CD4-positive, alpha-beta memory T cell (primary cell): Measurements from ENCODE around the gene RNF115. TPM values are rescaled to one million over a fixed set of nuclear protein-coding genes. Genes with fewer than 3 reads are reported as not detected.
A peak's percentile ranks its signal among the peaks of the same experiment; 100 is the strongest.

Experiments used
- CTCF ChIA-PET: fragments of 350-600 bp; sonication (Branson Sonifier 250); formaldehyde crosslinking; loops from one replicate; lab custom pipeline; 2021; ENCODE audit warnings: inconsistent platforms; ENCODE audit not compliant: partially characterized antibody; lab: Charles Lee
- POLR2A ChIA-PET: fragments of 350-600 bp; sonication (Branson Sonifier 250); formaldehyde crosslinking; loops from one replicate; lab custom pipeline; 2021; ENCODE audit not compliant: partially characterized antibody; lab: Charles Lee
- DNase-seq, 5 donors: peaks; one replicate each; pipeline versions ENCODE4 v3.0.0 to v3.0.0-alpha.2; 2020 to 2022; ENCODE audit warnings: mixed read lengths in 1 of 5
- H3K27ac ChIP-seq: one replicate; pipeline ENCODE4 v1.7.0; 2013; ENCODE audit warnings: low read depth, low read length
- H3K27me3 ChIP-seq: 2 replicates; pipeline ENCODE4 v1.7.0; 2013; ENCODE audit warnings: mild to moderate bottlenecking, low read length, moderate library complexity; ENCODE audit not compliant: insufficient read depth
- H3K36me3 ChIP-seq: 2 replicates; pipeline ENCODE4 v1.7.0; 2013; ENCODE audit warnings: mild to moderate bottlenecking, low read length, moderate library complexity; ENCODE audit not compliant: insufficient read depth
- H3K4me1 ChIP-seq: 2 replicates; pipeline ENCODE4 v1.7.0; 2013; ENCODE audit warnings: mild to moderate bottlenecking, low read length, moderate library complexity; ENCODE audit not compliant: insufficient read depth
- H3K4me3 ChIP-seq, 2 donors: one replicate each; pipeline ENCODE4 v1.7.0; 2013; ENCODE audit warnings: low read length in 2 of 2, mild to moderate bottlenecking in 1 of 2
- H3K9me3 ChIP-seq, 2 donors: one replicate each; pipeline ENCODE4 v1.7.0; 2013; ENCODE audit warnings: low read length in 2 of 2, control low read depth in 1 of 2; ENCODE audit not compliant: control insufficient read depth in 1 of 2
- H3K27ac Mint-ChIP-seq, 7 donors: one replicate each; pipeline ENCODE4 v1.8.0; 2020 to 2021; ENCODE audit warnings: mixed read lengths in 7 of 7, mild to moderate bottlenecking in 6 of 7, inconsistent platforms in 3 of 7, moderate library complexity in 3 of 7
- H3K27me3 Mint-ChIP-seq, 2 donors: one replicate each; pipeline ENCODE4 v1.8.0; 2020 to 2021; ENCODE audit warnings: mixed read lengths in 2 of 2
- H3K36me3 Mint-ChIP-seq, 2 donors: one replicate each; pipeline ENCODE4 v1.8.0; 2020 to 2021; ENCODE audit warnings: mixed read lengths in 2 of 2, inconsistent platforms in 1 of 2, mild to moderate bottlenecking in 1 of 2
- H3K4me1 Mint-ChIP-seq, 4 donors: one replicate each; pipeline ENCODE4 v1.8.0; 2020 to 2021; ENCODE audit warnings: mixed read lengths in 4 of 4, mild to moderate bottlenecking in 1 of 4
- H3K4me3 Mint-ChIP-seq, 8 donors: one replicate each; pipeline ENCODE4 v1.8.0; 2020 to 2021; ENCODE audit warnings: mixed read lengths in 8 of 8, mild to moderate bottlenecking in 7 of 8, moderate library complexity in 6 of 8, inconsistent platforms in 3 of 8
- H3K9me3 Mint-ChIP-seq, 8 donors: one replicate each; pipeline ENCODE4 v1.8.0; 2020 to 2021; ENCODE audit warnings: mixed read lengths in 8 of 8, mild to moderate bottlenecking in 5 of 8, inconsistent platforms in 3 of 8, moderate library complexity in 1 of 8
- intact Hi-C: fragments of 100-400 bp; cut with micrococcal nuclease; formaldehyde crosslinking; loops from one replicate; pipeline ENCODE4 v1.15.1; 2023
- polyA plus RNA-seq, 2 donors: library from polyadenylated mRNA; unstranded; fragments of 300-500 nt; fragmentation: Illumina TruSeq; gene quantifications; one replicate each; pipeline ENCODE4 v1.2.3, GENCODE V29; 2021
- total RNA-seq, 2 experiments: library from RNA; stranded (reverse); gene quantifications; one replicate each; pipeline ENCODE4 v1.2.3, GENCODE V29; 2021

Gene RNF115
- total and polyA plus RNA-seq, 4 experiments from 2014 or later, result 3.3 to 15.3 (median 11.4) TPM

GRCh38 chr1:145858901-145859490 is 35.1 kb upstream of the RNF115 start, which contains the start of gene PIAS3:
TSS of gene PIAS3 (minus strand) at chr1:145859081. CDS start at chr1:145858990, 91 bp downstream.
- Mint-ChIP-seq H3K4me3 (peak within 1 kb of the TSS; percentile 92 to 97 (median 96)), H3K9me3 (no peaks in the 10 kb centered on the region), H3K36me3 (peaks cover 15 to 32% of the 10 kb centered on the region in 2 donors), H3K4me1 (peaks cover 8 to 29% (median 19%) of the 10 kb centered on the region in 4 donors), H3K27ac (peak within 1 kb of the TSS; percentile 89 to 97 (median 90)), H3K27me3 (peaks cover 0 to 2% of the 10 kb centered on the region in 2 donors)
- DNase-seq, result peak; percentile 76 to 84 (median 80)
- no peaks in the 10 kb centered on the region for H3K27me3 ChIP-seq
- peak within 1 kb of the TSS; percentile 90 to 96 for H3K4me3 ChIP-seq
- peaks cover 22% of the 10 kb centered on the region for H3K36me3 ChIP-seq
- no peaks in the 10 kb centered on the region for H3K9me3 ChIP-seq
- peak within 1 kb of the TSS; percentile 74 for H3K27ac ChIP-seq
- intact Hi-C loops, result loop anchor here (1.0 to 2.0 kb wide), 7 partner anchors 14 to 176 kb away; partner anchors contain the start of genes ANKRD34A, ANKRD35, NUDT17 and PEX11B
- peaks cover 17% of the 10 kb centered on the region for H3K4me1 ChIP-seq
- POLR2A ChIA-PET, result interaction anchor here (0.6 to 4.7 kb wide), 35 partner anchors 9 to 193 kb away, joined by 3 to 133 read pairs (median 6); partner anchors contain the start of genes ANKRD34A, ANKRD35, LIX1L and NUDT17
- CTCF ChIA-PET, result interaction anchor here (0.7 to 12.5 kb wide), 22 partner anchors 10 to 179 kb away, joined by 3 to 199 read pairs (median 5); partner anchors contain the start of genes ANKRD34A, ITGA10, LIX1L and NUDT17

GRCh38 chr1:145858238-145858900 is 34.5 kb upstream of the RNF115 start:
- Mint-ChIP-seq H3K27me3 (peaks cover 0 to 2% of the 10 kb centered on the region in 2 donors), H3K4me3 (peak overlapping the region; percentile 92 to 97 (median 96)), H3K27ac (peak overlapping the region; percentile 78 to 97 (median 90)), H3K4me1 (peaks cover 8 to 29% (median 19%) of the 10 kb centered on the region in 4 donors), H3K9me3 (no peaks in the 10 kb centered on the region), H3K36me3 (peaks cover 19 to 38% of the 10 kb centered on the region in 2 donors)
- Histone ChIP-seq H3K9me3 (no peaks in the 10 kb centered on the region), H3K4me3 (peak overlapping the region; percentile 90 to 96), H3K27me3 (no peaks in the 10 kb centered on the region), H3K36me3 (peaks cover 22% of the 10 kb centered on the region), H3K4me1 (peaks cover 17% of the 10 kb centered on the region), H3K27ac (peak overlapping the region; percentile 74)
- ChIA-PET CTCF (interaction anchor here (0.7 to 12.5 kb wide), 23 partner anchors 11 to 179 kb away, joined by 3 to 199 read pairs (median 5); partner anchors contain the start of genes ANKRD34A, ITGA10, LIX1L and NUDT17), POLR2A (interaction anchor here (0.6 to 4.7 kb wide), 31 partner anchors 10 to 180 kb away, joined by 3 to 133 read pairs (median 8); partner anchors contain the start of genes ANKRD34A, ANKRD35, LIX1L and NUDT17)
- peak in 3 of 5 donors; percentile 29 to 78 (median 37) for DNase-seq
- intact Hi-C loops, result loop anchor here (1.0 to 2.0 kb wide), 3 partner anchors 14 to 177 kb away; partner anchors contain the start of gene NUDT17

GRCh38 chr1:145857170-145857569 is 33.3 kb upstream of the RNF115 start:
- DNase-seq, result no peak
- Histone ChIP-seq H3K27me3 (no peaks in the 10 kb centered on the region), H3K36me3 (peaks cover 22% of the 10 kb centered on the region), H3K4me1 (peaks cover 17% of the 10 kb centered on the region), H3K4me3 (no peak overlapping the region), H3K9me3 (no peaks in the 10 kb centered on the region), H3K27ac (no peak overlapping the region)
- intact Hi-C loops, result no loop called here
- ChIA-PET POLR2A (interaction anchor here (0.8 to 4.7 kb wide), 16 partner anchors 10 to 180 kb away, joined by 3 to 133 read pairs (median 18); partner anchors contain the start of genes ANKRD34A, ANKRD35, NUDT17 and PEX11B), CTCF (interaction anchor here (1.2 to 12.5 kb wide), 10 partner anchors 10 to 154 kb away, joined by 3 to 199 read pairs (median 7); partner anchors contain the start of genes ANKRD34A, ITGA10, NUDT17 and POLR3GL)
- peaks cover 10 to 29% (median 19%) of the 10 kb centered on the region in 4 donors for H3K4me1 Mint-ChIP-seq
- no peaks in the 10 kb centered on the region for H3K9me3 Mint-ChIP-seq
- peak overlapping the region in 5 of 8 donors; percentile 10 to 76 (median 63) for H3K4me3 Mint-ChIP-seq
- peak overlapping the region in 1 of 7 donors; percentile 90 for H3K27ac Mint-ChIP-seq
- H3K36me3 Mint-ChIP-seq, result peaks cover 23 to 45% of the 10 kb centered on the region in 2 donors
- no peaks in the 10 kb centered on the region for H3K27me3 Mint-ChIP-seq

- Histone ChIP-seq H3K4me1 (peaks cover 17% of the 10 kb centered on the region), H3K36me3 (peaks cover 28% of the 10 kb centered on the region), H3K4me3 (no peak overlapping the region), H3K27ac (no peak overlapping the region), H3K27me3 (no peaks in the 10 kb centered on the region), H3K9me3 (no peaks in the 10 kb centered on the region)
- H3K4me3 Mint-ChIP-seq, result peak overlapping the region in 4 of 8 donors; percentile 21 to 76 (median 46)
- ChIA-PET POLR2A (interaction anchor here (0.9 to 1.4 kb wide), 3 partner anchors 9 to 137 kb away, joined by 3 to 4 read pairs (median 3); no protein-coding TSS in a partner anchor), CTCF (interaction anchor here (1.0 to 12.5 kb wide), 2 partner anchors 8 to 30 kb away, joined by 3 to 199 read pairs; partner anchors contain the start of genes ANKRD35 and NUDT17)
- intact Hi-C loops, result no loop called here
- no peaks in the 10 kb centered on the region for H3K27me3 Mint-ChIP-seq
- peaks cover 30 to 56% of the 10 kb centered on the region in 2 donors for H3K36me3 Mint-ChIP-seq
- H3K27ac Mint-ChIP-seq, result peak overlapping the region in 1 of 7 donors; percentile 51
- DNase-seq, result no peak
- peaks cover 10 to 29% (median 19%) of the 10 kb centered on the region in 4 donors for H3K4me1 Mint-ChIP-seq
- no peaks in the 10 kb centered on the region for H3K9me3 Mint-ChIP-seq
These were observed 31.6 kb upstream of the RNF115 start for GRCh38 chr1:145855426-145855948.

GRCh38 chr1:145849356-145850160 is 25.7 kb upstream of the RNF115 start:
- Mint-ChIP-seq H3K4me3 (no peak overlapping the region), H3K4me1 (peaks cover 6 to 8% (median 7%) of the 10 kb centered on the region in 4 donors), H3K27me3 (no peaks in the 10 kb centered on the region), H3K27ac (peak overlapping the region in 3 of 7 donors; percentile 42 to 77 (median 77)), H3K9me3 (no peaks in the 10 kb centered on the region), H3K36me3 (peaks cover 27 to 45% of the 10 kb centered on the region in 2 donors)
- DNase-seq, result no peak
- no peaks in the 10 kb centered on the region for H3K27me3 ChIP-seq
- peaks cover 8% of the 10 kb centered on the region for H3K4me1 ChIP-seq
- intact Hi-C loops, result no loop called here
- no peak overlapping the region for H3K27ac ChIP-seq
- peaks cover 11% of the 10 kb centered on the region for H3K36me3 ChIP-seq
- ChIA-PET POLR2A (interaction anchor here (8.8 kb wide), 1 partner anchor 9 kb away, joined by 133 read pairs; the partner anchor contains the start of gene PIAS3), CTCF (interaction anchor here (1.0 to 9.5 kb wide), 9 partner anchors 11 to 182 kb away, joined by 3 to 264 read pairs (median 4); partner anchors contain the start of genes ANKRD35, ITGA10, PIAS3 and POLR3C)
- H3K4me3 ChIP-seq, result no peak overlapping the region
- H3K9me3 ChIP-seq, result no peaks in the 10 kb centered on the region
